ENCODE data around the gene COG4.

Gene COG4

GRCh38 chr16:70473446-70474319 is 49.7 kb downstream of the COG4 start:
- DNase-seq (ENCODE audit: low read depth), result peak; percentile 37
- no peak for TF ChIP-seq POLR2A (IDR thresholded peaks at IDR 0.05; ENCODE audit: extremely low read depth, insufficient read length)
- TF ChIP-seq CTCF (IDR thresholded peaks at IDR 0.05; ENCODE audit: low read depth, low read length), result peak; percentile 13
- H3K4me3 ChIP-seq (ENCODE audit: low read depth, low read length), result no peak overlapping the region

GRCh38 chr16:70472786-70473433 is 50.4 kb downstream of the COG4 start:
- H3K4me3 ChIP-seq (ENCODE audit: low read depth, low read length), result no peak overlapping the region
- DNase-seq (ENCODE audit: low read depth), result no peak
- TF ChIP-seq POLR2A (IDR thresholded peaks at IDR 0.05; ENCODE audit: extremely low read depth, insufficient read length), result no peak
- no peak for TF ChIP-seq CTCF (IDR thresholded peaks at IDR 0.05; ENCODE audit: low read depth, low read length)
- no peak for TF ChIP-seq MYC (IDR thresholded peaks at IDR 0.05; ENCODE audit: low read depth, low read length)
- TF ChIP-seq MAX (IDR thresholded peaks at IDR 0.05; ENCODE audit: low read depth, low read length), result no peak

GRCh38 chr16:70470927-70471341 is 52.4 kb downstream of the COG4 start:
- no peak overlapping the region for H3K4me3 ChIP-seq (ENCODE audit: low read depth, low read length)
- DNase-seq (ENCODE audit: low read depth), result no peak
- TF ChIP-seq POLR2A (IDR thresholded peaks at IDR 0.05; ENCODE audit: extremely low read depth, insufficient read length) (no peak), CTCF (IDR thresholded peaks at IDR 0.05; ENCODE audit: low read depth, low read length) (no peak), MYC (IDR thresholded peaks at IDR 0.05; ENCODE audit: low read depth, low read length) (no peak), MAX (IDR thresholded peaks at IDR 0.05; ENCODE audit: low read depth, low read length) (no peak)

- H3K4me3 ChIP-seq (ENCODE audit: low read depth, low read length), result no peak overlapping the region
- DNase-seq (ENCODE audit: low read depth), result no peak
- no peak for TF ChIP-seq POLR2A (IDR thresholded peaks at IDR 0.05; ENCODE audit: extremely low read depth, insufficient read length)
- no peak for TF ChIP-seq MAX (IDR thresholded peaks at IDR 0.05; ENCODE audit: low read depth, low read length)
- no peak for TF ChIP-seq CTCF (IDR thresholded peaks at IDR 0.05; ENCODE audit: low read depth, low read length)
- no peak for TF ChIP-seq MYC (IDR thresholded peaks at IDR 0.05; ENCODE audit: low read depth, low read length)
Measured at GRCh38 chr16:70470141-70470926, 53.0 kb downstream of the COG4 start.

- DNase-seq (ENCODE audit: low read depth), result no peak
- H3K4me3 ChIP-seq (ENCODE audit: low read depth, low read length), result no peak overlapping the region
- no peak for TF ChIP-seq MAX (IDR thresholded peaks at IDR 0.05; ENCODE audit: low read depth, low read length)
- no peak for TF ChIP-seq MYC (IDR thresholded peaks at IDR 0.05; ENCODE audit: low read depth, low read length)
- no peak for TF ChIP-seq POLR2A (IDR thresholded peaks at IDR 0.05; ENCODE audit: extremely low read depth, insufficient read length)
- no peak for TF ChIP-seq CTCF (IDR thresholded peaks at IDR 0.05; ENCODE audit: low read depth, low read length)
Measured at GRCh38 chr16:70468776-70469525, 54.4 kb downstream of the COG4 start.

Data from NB4 (cell line).